GM18907 (cell line): ENCODE results near the gene SCARF1.

Source experiments
- ATAC-seq: cut with Tn5 transposase; IDR thresholded peaks from one replicate; pipeline ENCODE4 v1.9.1; 2021; ENCODE audit warnings: mild to moderate bottlenecking, moderate library complexity; ENCODE audit not compliant: unreplicated experiment

The SCARF1 gene

DNA sequence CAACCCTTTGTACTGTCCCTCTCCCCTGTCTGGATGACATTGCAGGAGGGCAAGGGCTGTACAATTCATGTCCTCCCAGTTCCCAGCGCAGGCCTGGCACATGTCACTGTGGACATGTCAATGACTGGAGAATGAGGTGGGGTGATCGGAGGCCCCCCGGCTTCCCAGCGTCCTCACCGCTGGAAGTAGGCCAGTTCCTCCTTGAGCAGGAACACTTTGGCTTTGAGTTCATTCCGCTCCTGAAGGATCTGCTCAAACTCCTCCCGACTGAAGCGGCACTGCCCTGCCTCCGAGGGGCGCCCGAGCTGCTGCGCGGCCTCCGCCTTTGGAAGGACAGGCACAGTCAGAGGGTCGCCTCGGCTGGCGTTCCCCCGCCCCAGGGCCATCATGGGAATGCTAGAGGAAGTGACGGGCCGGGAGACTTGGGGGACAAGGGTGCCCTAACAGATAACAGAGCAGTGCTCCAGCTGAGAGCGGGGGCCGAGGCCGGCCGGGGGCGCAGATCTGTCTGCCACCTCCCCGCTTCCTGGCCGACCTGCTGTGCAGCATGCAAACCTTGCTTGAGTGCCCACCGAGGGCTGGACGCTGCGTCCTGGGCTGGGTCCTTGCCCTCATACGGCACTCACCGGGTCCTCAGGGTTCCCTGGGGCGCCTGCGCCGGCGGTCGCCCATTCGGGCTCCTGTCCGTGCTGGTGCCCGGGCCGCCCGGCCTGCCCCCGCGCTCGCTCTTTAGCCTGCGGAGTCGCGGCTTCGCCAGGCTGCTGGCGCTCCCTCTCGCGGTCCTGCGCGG is 2.8 kb upstream of the SCARF1 start:
- ATAC-seq, result peak; percentile 18

DNA sequence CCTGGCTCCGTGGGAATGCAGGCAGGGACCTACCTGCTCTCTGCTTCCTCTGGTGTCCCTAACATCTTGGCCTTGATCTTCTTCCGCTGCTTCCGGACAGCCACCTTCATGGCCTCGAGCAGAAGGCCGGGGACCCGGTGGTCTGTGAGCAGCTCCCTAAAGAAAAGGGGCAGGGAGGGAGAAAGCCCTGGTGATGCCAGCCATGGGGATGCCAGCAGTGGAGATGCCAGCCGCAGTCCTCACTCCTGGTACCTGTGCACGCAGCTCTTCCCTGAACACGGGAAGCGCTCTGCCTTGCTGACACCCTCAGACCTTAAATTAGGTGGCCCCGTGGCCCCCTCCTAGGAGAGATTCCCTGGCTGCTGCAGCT is 2.3 kb upstream of the SCARF1 start:
- no peak for ATAC-seq

DNA sequence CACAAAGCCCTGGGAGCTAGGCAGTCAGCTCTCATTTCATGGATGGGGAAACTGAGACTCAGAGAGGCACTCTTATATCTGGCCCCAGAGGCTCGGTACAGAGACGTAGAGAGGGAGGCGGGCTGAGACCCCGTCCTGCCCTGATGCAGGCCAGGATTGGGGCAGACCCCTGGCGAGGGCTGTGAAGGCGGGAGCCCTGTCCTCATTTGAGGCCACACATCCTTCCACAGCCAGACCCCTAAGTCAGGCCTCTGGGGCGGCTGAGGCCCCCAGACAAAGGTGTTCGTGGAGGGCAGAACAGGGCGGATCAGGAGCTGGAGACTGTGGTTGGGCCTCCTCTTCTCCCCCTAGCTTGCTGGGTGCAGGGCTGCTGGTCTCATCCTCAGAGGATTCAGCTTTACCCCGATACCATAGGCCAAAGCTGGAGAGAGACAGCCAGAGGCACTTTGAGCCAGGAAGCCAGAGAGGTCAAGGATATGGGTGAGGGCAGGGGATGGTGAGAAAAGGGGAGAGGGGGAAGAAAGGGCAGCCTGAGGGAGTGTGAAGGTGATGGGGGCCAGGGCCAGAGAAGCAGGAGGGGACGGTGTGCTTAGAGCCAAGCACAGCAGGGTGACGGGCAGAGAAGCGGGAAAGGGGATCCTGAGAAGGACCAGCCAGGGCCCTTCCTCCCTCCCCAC is 805 bp upstream of the SCARF1 start:
- no peak for ATAC-seq

DNA sequence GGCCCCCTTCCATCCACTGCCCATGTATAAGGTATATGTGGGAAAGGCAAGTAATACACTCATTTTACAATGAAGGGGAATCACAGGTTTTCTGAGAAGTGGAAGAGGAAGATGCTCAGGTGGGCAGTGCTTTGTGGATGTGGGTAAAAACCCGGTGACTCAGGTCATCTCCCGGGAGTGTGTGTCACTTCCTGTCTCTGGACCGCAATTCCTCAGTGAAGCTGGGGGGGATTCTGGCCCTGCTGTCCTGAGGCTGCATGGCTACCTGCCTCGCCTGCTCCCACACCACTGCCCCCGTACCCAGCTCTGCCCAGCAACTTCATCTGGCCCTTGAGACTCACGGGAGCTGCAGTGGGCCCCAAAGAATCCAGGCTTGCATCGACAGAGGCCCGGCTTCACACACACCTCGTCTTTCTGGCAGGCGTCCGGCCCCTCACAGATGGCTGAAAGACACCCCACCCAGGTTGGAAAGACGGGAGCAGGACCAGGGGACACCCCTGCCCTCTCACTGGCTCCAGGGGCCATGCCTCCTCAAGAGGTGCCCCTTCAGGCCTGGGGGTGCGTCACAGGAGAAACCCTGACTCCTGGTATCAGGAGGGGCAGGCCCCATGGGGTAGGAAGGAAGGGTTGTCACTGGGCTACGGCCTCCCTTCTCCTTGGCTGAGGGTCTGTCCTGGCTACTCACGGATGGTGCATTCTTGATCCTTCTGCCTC is 882 bp downstream of the SCARF1 start:
- ATAC-seq, result no peak

DNA sequence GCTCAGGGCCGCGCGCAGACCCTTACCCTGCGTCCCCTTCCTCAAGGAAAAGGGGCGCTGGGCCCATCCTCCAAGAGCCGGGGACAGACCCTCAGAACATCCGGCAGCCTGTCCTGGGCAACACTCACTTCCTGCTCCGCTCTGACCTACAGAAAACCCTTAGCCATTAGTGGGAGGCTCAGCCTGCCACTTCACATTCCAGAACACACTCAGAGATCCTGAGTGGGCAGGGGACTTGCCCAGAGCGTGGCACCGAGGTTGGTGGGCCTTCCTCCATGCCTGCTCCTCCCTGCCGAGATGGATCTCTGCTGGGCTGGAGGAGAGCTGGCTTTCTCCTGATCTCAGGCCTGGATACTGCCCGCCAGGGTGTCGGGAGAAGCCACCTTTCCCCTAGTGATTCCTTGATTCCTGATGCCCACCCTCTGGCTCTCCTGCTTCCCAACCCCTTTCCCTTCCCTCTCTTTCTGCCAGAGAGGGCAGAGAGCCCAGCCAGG is 1.5 kb downstream of the SCARF1 start:
- no peak for ATAC-seq

DNA sequence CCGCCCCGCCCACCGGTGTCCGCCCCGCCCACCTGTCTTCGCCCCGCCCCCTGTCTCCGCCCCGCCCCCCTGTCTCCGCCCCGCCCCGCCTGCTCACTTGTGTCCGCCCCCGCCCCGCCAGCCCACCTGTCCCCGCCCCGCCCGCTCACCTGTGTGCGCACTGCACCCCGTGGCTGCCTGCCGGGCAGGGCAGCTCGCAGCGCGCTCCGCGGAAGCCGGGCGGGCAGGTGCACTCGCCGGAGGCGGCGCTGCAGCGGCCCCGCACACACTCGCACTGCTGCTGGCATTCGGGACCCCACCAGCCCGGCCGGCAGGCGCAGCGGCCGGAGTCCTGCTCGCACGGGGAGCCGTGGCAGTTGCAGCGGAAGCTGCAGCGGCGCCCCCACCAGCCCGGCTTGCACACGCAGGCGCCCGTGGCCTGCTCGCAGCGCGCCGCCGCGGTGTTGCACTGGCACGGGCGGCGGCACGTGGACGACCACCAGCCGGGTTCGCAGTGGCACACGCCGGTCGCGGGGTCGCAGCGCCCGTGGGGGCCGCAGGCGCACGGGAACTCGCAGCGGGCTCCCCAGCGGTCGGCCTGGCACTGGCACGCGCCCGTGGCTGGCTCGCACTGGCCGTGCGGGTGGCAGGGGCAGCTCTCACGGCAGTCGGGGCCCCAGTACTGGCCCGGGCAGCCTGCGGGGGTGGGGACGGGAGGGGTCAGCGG is 2.1 kb downstream of the SCARF1 start:
- ATAC-seq, result no peak

DNA sequence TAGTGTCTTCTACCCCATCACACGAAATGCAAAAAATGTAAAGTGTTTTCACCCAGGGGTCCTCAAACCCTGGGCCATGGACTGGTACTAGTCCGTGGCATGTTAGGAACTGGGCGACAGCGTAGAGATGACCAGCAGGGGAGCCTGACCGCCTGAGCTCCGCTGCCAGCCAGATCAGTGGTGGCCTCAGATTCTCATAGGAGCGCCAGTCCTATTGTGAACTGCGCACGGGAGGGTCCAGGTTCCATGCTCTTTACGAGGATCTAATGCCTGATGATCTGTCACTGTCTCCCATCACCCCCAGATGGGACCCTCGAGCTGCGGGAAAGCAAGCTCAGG is 4.5 kb downstream of the SCARF1 start:
- no peak for ATAC-seq

DNA sequence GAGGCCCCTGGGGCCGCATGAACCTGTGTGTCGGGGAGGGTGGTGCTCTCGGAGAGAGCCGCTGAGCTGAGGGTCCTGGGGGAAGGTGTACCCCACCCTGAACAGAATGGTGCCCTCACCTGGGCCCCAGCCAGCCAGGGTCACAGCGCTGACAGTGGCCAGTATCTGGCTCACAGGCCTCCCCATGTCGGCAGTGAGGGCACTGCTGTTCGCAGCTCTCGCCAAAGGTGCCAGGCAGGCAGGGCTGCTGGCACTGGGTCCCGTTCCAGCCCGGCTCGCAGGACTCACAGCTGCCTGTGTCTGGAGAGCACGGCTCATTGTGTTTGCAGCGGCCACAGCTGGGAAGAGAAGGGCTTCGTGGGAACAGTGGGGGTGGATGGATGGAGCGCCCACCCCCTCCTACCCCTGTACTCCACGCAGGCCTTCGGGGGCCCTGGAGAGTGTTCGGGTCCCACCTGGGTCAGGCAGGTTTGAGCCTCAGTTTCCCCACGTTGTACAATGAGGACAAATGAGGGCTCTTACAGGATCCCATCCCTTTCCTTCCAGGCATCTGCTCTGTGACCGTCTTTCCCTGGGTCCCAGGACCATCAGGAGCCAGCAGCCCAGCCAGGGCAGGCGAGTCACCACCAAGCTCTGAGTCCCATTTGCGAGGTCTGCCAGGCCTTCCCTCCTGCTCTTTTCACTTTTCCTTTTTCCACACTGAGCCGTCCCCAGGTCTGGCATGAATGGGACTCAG is 5.0 kb downstream of the SCARF1 start:
- no peak for ATAC-seq

DNA sequence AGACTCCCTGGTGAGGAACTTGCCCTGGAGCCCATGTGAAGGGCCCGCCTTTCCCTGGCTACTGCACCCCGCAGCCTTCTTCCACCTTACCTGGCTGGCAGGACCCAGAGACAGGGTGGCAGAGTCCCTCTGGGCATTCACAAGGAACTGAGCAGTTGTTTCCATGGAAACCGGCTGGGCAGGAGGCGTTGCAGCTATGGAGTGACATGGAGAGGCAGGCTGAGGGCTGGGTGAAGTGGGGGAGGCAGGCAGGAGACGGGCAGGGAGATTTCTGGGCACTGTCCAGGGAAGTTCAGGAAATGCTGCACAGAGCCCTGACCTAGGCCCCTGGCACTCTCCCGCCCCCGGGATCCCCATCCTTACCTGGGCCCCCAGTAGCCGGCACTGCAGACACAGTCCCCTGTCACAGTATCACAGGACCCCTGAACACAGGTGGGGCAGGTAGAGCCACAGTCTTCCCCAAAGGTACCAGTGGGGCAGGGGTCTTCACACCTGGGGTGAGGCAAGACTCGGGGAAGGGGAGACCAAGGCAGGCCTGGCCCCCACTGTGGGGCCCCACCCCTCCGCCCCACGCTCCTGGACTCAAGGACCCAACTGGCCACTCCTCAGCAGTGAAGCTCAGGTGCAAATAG is 5.9 kb downstream of the SCARF1 start:
- ATAC-seq, result no peak

DNA sequence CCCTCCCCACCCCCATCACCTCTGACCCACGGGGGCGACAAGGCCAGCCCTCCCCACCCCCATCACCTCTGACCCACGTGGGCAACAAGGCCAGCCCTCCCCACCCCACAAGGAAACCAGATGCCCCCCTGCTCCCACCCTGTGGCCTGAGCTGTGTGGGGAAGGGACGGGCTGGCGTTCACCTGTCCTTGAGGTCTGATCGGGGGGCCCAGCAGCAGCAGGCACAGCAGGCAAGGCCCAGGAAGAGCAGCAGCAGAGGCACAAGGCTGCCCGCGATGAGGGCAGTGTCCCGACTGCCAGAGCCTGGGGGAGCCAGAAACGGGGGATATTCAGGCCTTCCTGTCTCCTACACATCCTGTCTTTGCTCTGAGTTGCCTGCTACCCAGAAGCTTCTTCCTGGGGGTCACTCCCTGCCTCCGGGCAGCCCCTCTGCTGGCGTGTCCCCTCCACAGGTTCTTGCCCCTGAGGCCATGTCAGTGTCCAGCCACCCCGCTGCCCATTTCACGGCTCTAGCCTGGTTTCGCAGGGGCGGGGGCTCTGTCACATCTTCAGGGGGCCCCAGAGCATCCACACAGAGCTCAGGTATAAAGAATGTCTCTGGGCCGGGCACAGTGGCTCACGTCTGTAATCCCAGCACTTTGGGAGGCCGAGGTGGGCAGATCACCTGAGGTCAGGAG is 6.8 kb downstream of the SCARF1 start:
- ATAC-seq, result no peak

DNA sequence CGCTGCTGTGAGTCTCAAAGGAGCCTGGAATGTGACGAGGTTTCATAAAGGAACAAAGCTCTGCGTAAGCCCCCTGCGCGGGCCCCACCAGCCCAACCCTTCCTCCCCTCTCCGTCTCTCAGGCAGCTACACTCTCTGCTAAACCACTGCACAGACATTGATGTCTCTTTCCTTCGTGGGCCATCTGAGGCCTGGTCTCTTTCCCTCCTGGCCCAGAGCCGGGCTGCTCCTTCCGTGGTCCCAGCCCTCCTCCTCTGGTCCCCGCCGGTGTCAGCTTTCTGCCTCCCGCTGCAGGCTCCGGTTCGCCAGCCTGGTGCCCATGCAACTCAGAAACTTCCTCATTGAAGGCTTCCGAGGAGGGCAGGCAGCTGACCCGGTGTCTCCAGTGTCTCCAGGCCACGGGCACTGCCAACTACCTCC is 7.4 kb downstream of the SCARF1 start:
- no peak for ATAC-seq

DNA sequence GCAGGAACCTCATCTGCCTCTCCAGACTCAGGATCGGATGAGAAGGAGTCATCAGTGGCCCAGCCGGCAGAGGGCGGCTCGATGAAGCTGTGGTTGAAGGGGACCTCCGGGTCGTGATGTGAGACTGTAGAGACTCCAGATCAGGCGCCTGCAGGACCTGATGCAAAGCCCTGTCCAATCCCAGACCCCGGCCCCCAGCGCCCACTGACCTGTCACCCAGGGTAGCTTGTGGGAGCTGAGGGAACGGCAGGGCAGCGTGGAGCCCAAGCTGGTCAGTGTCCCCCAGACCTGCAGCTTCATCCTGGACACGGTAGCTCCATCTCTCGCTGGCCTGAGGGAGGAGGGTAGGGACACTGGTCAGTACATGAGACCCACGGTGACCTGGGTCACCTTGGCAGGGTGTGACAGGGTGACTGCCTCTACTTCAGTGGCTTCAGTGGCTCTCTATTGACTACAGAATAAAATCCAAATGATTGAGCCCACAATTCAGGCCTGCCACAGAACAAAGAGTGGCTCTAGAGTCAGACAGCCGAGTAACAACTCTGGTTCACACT is 8.7 kb downstream of the SCARF1 start:
- no peak for ATAC-seq

DNA sequence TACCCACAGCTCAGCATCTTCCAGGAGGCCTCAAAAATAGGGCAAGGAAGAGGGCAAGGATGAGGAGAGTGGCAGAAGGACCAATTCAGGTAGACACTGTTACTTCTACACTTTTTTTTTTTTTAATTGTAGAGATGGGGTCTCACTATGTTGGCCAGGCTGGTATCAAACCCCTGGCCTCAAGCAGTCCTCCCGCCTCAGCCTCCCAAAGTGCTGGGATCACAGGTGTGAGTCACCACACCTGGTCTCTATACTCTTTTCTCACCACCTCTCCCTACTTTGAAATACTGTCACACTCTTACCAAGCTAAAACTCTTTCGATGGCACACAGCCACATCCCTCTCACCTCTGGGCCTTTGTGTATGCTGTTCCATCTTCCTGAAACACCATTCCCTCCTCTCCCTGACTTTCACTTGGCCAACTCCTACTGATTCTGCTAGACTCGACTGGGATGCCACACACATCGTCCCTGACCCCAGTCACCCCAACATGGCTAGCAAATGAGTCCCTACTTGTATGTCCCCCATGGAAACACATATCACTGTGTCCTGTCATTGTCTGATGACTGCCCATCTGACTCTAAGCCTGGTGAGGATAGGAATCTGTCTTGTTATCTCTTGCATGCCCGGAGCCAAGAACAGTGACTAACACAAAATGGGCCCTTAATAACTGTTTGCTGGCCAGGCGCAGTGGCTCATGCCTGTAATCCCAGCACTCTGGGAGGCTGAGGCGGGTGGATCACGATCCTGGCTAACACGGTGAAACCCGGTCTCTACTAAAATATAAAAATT is 9.7 kb downstream of the SCARF1 start:
- no peak for ATAC-seq

DNA sequence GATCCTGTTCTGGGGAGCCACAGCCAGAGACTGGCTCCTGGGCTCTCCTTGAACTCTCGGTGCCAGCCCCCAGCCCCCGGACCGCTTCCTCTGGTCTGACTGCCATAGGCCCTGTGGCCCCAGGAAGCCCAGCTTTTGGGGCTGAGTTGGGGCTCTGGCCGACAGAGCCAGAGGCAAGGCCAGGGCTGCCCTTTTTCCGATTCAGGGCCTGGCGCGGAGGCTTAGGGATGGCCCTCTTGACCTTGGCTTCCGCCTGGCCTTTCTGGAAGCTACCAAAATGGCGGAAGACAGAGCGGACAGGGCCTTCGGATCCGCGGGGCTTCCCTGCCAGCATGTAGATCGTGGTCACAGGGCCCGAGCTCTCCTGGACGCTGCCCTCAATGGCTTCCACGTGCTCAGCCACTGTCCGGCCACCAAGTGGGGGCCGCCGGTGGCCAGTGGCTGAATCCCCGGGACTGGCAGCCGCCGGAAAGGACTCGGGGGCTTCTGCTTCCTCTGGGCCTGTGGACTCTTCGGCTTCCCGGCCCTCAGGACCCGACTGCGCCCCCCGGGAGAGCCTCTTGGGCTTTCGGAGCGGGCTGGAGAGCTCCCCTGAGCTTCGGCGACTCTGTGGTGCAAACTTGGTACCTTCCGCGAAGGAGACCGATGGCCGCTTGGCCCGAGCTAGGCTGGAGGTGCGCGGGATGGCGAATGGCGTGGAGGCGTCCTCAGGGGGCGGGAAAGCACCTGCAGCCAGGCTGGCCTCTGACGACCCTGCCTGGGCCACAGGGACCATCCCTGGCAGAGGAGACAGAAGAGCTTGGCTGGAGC is 10.5 kb downstream of the SCARF1 start:
- no peak for ATAC-seq

DNA sequence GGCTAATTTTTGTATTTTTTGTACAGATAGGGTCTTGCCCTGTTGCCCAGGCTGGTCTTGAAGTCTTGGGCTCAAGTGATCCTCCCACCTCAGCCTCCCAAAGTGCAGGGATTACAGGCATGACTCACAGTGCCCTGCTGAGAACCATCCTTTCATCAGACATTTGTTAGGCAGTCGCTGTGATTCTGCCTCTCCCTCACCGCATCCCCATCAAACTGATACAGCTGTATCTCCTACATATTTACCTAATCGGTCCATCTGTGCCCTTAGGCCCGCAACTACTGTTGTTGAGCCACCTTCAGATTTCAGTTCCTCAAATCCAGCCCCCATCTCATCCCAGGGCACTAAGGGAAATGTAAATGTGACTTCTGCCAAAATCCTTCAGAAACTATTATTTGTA is 14.9 kb downstream of the SCARF1 start:
- ATAC-seq, result no peak

DNA sequence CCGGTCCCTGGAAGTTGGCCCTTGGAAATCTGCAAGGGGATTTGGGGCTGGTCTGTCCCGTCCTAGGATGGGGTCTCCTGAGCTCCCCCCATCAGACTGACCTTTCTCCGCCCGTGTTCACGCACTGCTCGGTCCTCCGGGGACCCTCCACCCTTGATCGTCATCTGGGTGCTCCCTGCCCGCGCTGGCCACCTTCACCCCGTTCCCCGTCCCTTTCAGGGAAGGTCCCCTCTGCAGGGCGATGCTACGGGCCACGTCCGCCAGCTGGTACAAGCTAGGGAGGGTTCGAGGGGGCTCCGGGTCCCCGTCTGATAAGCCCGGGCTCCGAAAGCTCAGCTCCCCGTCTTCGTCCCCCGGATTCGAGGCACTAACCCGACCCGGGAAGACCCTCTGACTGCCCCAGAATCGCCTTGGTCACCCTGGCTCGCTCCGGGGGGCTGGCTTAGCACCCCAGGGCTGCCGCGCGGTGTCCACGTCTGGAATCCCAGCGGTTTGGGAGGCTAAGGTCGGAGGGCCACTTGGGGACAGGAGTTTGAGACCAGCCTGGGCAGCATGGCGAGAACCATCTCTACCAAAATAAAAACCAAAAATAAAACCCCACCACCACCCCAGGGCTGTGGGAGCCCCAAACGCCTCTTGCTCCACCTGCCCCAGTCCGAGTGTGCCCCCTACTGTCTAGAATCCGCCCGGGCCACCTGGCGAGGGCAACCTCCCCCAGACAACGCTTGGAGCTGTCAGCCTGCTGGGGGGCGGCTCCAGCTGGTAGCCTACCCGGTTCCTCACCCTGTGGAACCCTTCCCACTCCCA is 15.8 kb downstream of the SCARF1 start:
- no peak for ATAC-seq
